H1 (cell line): Measurements from ENCODE around the gene MMP8. TPM values are rescaled to one million over a fixed set of nuclear protein-coding genes. Genes with fewer than 3 reads are reported as not detected.

Source experiments
- CHD7 ChIP-seq: fragments of 300-600 bp; sonication (generic); IDR thresholded peaks from 2 replicates; pipeline ENCODE4 v1.7.1; 2012; ENCODE audit warnings: low read length, moderate library complexity, mild to moderate bottlenecking, inconsistent platforms; ENCODE audit not compliant: insufficient replicate concordance
- polyA plus RNA-seq, 7 experiments: library from polyadenylated mRNA; depleted of rRNA in 3 of 7; stranded (reverse) in 5 of 7; unstranded in 2 of 7; fragments of >200 nt in 5 of 7; fragments of 200-250 nt in 2 of 7; gene quantifications; 1 replicate in 5 of 7; 2 replicates in 1 of 7; 4 replicates in 1 of 7; pipeline versions ENCODE4 v1.2.1 to v1.2.3, GENCODE V29; 2011 to 2013; ENCODE audit warnings: missing spikeins in 2 of 7, mixed read lengths in 2 of 7
- total RNA-seq: library from RNA; stranded (reverse); fragmentation: NEBNext Ultra II Directional; extraction: Animal tissue kit (Norgen Biotek cat#: 25700); gene quantifications from 2 replicates; pipeline ENCODE4 v1.2.1, GENCODE V29; 2021

The MMP8 gene
- total and polyA plus RNA-seq, 2 of the 8 experiments (the other 6 are each of a cell fraction or from before 2014, with no cell fraction given): not detected

- no peak for TF ChIP-seq CHD7
Observed at GRCh38 chr11:102709201-102709945, 15.4 kb downstream of the MMP8 start (continued).
